Astrocyte (in vitro differentiated cells and primary cell): ENCODE measurements around the gene ATRIP. TPM values are rescaled to one million over a fixed set of nuclear protein-coding genes. Genes with fewer than 3 reads are reported as not detected.
A peak's percentile ranks its signal among the peaks of the same experiment; 100 is the strongest.

Experiments used
- DNase-seq: peaks from one replicate; pipeline ENCODE4 v3.0.0-alpha.2; 2010; ENCODE audit warnings: low read depth
- FAIRE-seq: peaks from 2 replicates; lab custom pipeline; 2011; peaks lifted over from hg19 to GRCh38; lab: Jason Lieb, UNC
- H2AFZ ChIP-seq: 2 replicates; pipeline ENCODE4 v1.6.0; 2012; ENCODE audit warnings: low read depth, low read length, inconsistent platforms
- H3K27ac ChIP-seq: 2 replicates; pipeline ENCODE4 v1.5.1; 2011; ENCODE audit warnings: low read depth, low read length, inconsistent platforms
- H3K27me3 ChIP-seq: 2 replicates; pipeline ENCODE4 v1.6.0; 2011; ENCODE audit warnings: low read length, inconsistent platforms; ENCODE audit not compliant: insufficient read depth
- H3K36me3 ChIP-seq: 2 replicates; pipeline ENCODE4 v1.5.1; 2011; ENCODE audit warnings: low read length, inconsistent platforms; ENCODE audit not compliant: insufficient read depth
- H3K4me1 ChIP-seq: 2 replicates; pipeline ENCODE4 v1.5.1; 2011; ENCODE audit warnings: low read length, inconsistent platforms; ENCODE audit not compliant: insufficient read depth
- H3K4me2 ChIP-seq: 2 replicates; pipeline ENCODE4 v1.6.0; 2012; ENCODE audit warnings: low read length, inconsistent platforms
- H3K4me3 ChIP-seq: 2 replicates; pipeline ENCODE4 v1.5.1; 2011; ENCODE audit warnings: low read depth, mild to moderate bottlenecking, low read length, inconsistent platforms; ENCODE audit not compliant: insufficient read depth
- H3K79me2 ChIP-seq: 2 replicates; pipeline ENCODE4 v1.6.0; 2012; ENCODE audit warnings: mild to moderate bottlenecking, low read length, inconsistent platforms; ENCODE audit not compliant: insufficient read depth
- H3K9ac ChIP-seq: 2 replicates; pipeline ENCODE4 v1.6.0; 2012; ENCODE audit warnings: mild to moderate bottlenecking, low read length, inconsistent platforms
- H3K9me3 ChIP-seq: 2 replicates; pipeline ENCODE4 v1.5.1; 2012; ENCODE audit warnings: low read depth, mild to moderate bottlenecking, low read length, inconsistent platforms; ENCODE audit not compliant: insufficient read depth
- H4K20me1 ChIP-seq: 2 replicates; pipeline ENCODE4 v1.6.0; 2012; ENCODE audit warnings: low read length, inconsistent platforms; ENCODE audit not compliant: insufficient read depth
- H3K27ac Mint-ChIP-seq: one replicate; pipeline ENCODE4 v1.8.0; 2021; ENCODE audit warnings: mild to moderate bottlenecking, mixed read lengths; ENCODE audit not compliant: unreplicated experiment
- H3K27me3 Mint-ChIP-seq: one replicate; pipeline ENCODE4 v1.8.0; 2021; ENCODE audit warnings: low read depth, mixed read lengths; ENCODE audit not compliant: unreplicated experiment
- H3K36me3 Mint-ChIP-seq: one replicate; pipeline ENCODE4 v1.8.0; 2021; ENCODE audit warnings: low read depth, mixed read lengths; ENCODE audit not compliant: unreplicated experiment
- H3K4me1 Mint-ChIP-seq: one replicate; pipeline ENCODE4 v1.8.0; 2021; ENCODE audit warnings: low read depth, mixed read lengths; ENCODE audit not compliant: unreplicated experiment
- H3K4me3 Mint-ChIP-seq: one replicate; pipeline ENCODE4 v1.8.0; 2021; ENCODE audit warnings: mild to moderate bottlenecking, moderate library complexity, mixed read lengths; ENCODE audit not compliant: unreplicated experiment
- H3K9me3 Mint-ChIP-seq: one replicate; pipeline ENCODE4 v1.8.0; 2021; ENCODE audit warnings: mild to moderate bottlenecking, mixed read lengths; ENCODE audit not compliant: unreplicated experiment
- EZH2 ChIP-seq: IDR thresholded peaks from 2 replicates; pipeline ENCODE4 v1.6.1; 2012; ENCODE audit warnings: mild to moderate bottlenecking, low read length, inconsistent platforms; ENCODE audit not compliant: insufficient read depth
- total RNA-seq: library from RNA; stranded (reverse); gene quantifications from 2 replicates; pipeline ENCODE4 v1.2.1, GENCODE V29; 2021
- TF ChIP-seq, protein P1 (sequence below): IDR thresholded peaks from 2 replicates; pipeline ENCODE4 v1.5.1; 2011; ENCODE audit warnings: low read depth, mild to moderate bottlenecking, inconsistent platforms, low read length, moderate library complexity; ENCODE audit not compliant: insufficient read depth

ATRIP gene
- total RNA-seq, 1 donor from 2014 or later = 6.2 TPM

DNA sequence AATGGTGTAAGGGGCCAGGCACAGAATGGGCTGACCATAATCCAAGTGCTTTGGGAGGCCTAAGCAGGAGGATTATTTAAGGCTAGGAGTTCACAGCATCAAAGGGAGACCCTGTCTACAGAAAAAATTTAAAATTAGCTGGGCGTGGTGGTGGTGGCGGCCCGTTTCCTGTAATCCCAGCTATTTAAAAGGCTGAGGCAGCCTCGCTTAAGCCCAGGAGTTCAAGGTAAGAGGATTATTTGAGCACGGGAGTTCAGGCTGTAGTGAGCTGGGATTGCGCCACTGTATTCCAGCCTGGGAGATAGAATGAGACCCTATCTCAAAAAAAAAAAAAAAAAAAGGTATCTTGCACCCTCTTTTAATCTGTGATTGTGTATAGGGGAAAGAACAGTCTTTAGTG, 4.6 kb upstream of the ATRIP start:
- Histone ChIP-seq H3K4me2 (peak overlapping the region; percentile 98), H3K79me2 (peaks cover 43% of the 10 kb centered on the region), H3K27me3 (no peaks in the 10 kb centered on the region), H3K36me3 (peaks cover 22% of the 10 kb centered on the region), H3K27ac (no peak overlapping the region), H3K4me3 (peak overlapping the region; percentile 97), H3K9ac (peak overlapping the region; percentile 86), H3K9me3 (no peaks in the 10 kb centered on the region), H2AFZ (no peak overlapping the region), H3K4me1 (peaks cover 16% of the 10 kb centered on the region), H4K20me1 (peaks cover 22% of the 10 kb centered on the region)
- TF ChIP-seq, protein P1, sequence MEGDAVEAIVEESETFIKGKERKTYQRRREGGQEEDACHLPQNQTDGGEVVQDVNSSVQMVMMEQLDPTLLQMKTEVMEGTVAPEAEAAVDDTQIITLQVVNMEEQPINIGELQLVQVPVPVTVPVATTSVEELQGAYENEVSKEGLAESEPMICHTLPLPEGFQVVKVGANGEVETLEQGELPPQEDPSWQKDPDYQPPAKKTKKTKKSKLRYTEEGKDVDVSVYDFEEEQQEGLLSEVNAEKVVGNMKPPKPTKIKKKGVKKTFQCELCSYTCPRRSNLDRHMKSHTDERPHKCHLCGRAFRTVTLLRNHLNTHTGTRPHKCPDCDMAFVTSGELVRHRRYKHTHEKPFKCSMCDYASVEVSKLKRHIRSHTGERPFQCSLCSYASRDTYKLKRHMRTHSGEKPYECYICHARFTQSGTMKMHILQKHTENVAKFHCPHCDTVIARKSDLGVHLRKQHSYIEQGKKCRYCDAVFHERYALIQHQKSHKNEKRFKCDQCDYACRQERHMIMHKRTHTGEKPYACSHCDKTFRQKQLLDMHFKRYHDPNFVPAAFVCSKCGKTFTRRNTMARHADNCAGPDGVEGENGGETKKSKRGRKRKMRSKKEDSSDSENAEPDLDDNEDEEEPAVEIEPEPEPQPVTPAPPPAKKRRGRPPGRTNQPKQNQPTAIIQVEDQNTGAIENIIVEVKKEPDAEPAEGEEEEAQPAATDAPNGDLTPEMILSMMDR = no peak
- TF ChIP-seq EZH2 = no peak
- FAIRE-seq = no peak
- H3K27me3 Mint-ChIP-seq = no peaks in the 10 kb centered on the region
- H3K36me3 Mint-ChIP-seq = peaks cover 9% of the 10 kb centered on the region
- peak overlapping the region; percentile 98 for H3K27ac Mint-ChIP-seq
- peaks cover 25% of the 10 kb centered on the region for H3K4me1 Mint-ChIP-seq
- H3K9me3 Mint-ChIP-seq = no peaks in the 10 kb centered on the region
- peak overlapping the region; percentile 100 for H3K4me3 Mint-ChIP-seq
- no peak for DNase-seq

DNA sequence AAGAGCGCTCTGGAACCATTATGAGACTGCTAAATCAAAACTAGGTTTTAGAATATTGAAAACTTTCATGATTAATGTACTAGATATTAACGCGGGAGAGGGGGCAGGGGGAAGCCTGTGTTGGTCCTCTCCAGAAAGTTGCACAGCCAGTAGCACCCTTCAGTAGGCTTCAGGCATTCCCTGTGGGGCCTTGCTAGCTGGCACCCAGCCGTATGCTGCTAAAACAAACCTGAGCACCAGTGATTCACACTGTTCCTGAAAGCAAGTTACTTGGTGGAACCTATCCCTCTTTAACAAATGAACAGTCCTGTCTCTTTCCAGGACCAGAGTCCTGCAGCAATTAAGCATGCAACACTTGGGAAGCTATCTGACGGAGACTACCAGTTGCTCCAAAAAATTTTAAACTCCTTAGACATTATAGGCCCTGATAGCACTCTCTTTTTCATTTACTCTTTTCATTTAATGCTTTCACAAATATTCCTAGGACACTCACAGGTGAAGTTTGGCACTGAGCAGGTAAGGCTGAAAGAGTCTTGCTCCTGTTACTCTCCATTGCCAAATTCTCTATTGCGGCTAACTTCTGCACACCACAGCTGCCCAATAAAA, 1.2 kb upstream of the ATRIP start:
- peak overlapping the region; percentile 97 for H3K4me2 ChIP-seq
- H3K4me3 ChIP-seq = peak overlapping the region; percentile 84
- Mint-ChIP-seq H3K27ac (peak overlapping the region; percentile 5), H3K9me3 (no peaks in the 10 kb centered on the region), H3K27me3 (no peaks in the 10 kb centered on the region), H3K4me3 (peak overlapping the region; percentile 89), H3K36me3 (peaks cover 8% of the 10 kb centered on the region), H3K4me1 (peaks cover 26% of the 10 kb centered on the region)
- peaks cover 52% of the 10 kb centered on the region for H3K79me2 ChIP-seq
- no peak for DNase-seq
- H3K27me3 ChIP-seq = no peaks in the 10 kb centered on the region
- peaks cover 26% of the 10 kb centered on the region for H3K4me1 ChIP-seq
- no peaks in the 10 kb centered on the region for H3K9me3 ChIP-seq
- H4K20me1 ChIP-seq = peaks cover 22% of the 10 kb centered on the region
- no peak for FAIRE-seq
- H3K9ac ChIP-seq = peak overlapping the region; percentile 90
- TF ChIP-seq, protein P1 = no peak
- no peak for TF ChIP-seq EZH2
- peaks cover 22% of the 10 kb centered on the region for H3K36me3 ChIP-seq
- H2AFZ ChIP-seq = no peak overlapping the region
- no peak overlapping the region for H3K27ac ChIP-seq

DNA sequence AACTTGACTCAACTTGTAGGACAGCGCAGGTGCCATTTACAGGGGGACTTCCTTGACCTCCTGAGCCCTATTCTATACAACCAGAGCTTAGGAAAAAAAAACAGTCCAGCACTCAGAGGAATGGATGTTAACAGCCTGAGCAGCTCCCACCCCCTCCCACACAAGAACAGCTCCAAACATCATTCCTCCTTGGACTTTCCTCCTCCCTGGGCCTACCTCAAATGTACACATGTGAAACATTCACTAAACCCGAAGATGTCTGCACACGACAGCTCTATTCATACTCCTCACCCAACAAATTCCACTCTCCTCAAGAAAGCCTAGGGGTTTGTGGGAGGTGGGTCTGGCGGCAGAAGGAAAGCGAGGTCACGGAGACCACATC, 503 bp upstream of the ATRIP start:
- H4K20me1 ChIP-seq = peaks cover 22% of the 10 kb centered on the region
- H3K79me2 ChIP-seq = peaks cover 47% of the 10 kb centered on the region
- H3K4me3 ChIP-seq = peak overlapping the region; percentile 84
- Mint-ChIP-seq H3K4me1 (peaks cover 26% of the 10 kb centered on the region), H3K9me3 (no peaks in the 10 kb centered on the region), H3K4me3 (peak overlapping the region; percentile 89), H3K27me3 (no peaks in the 10 kb centered on the region), H3K36me3 (peaks cover 8% of the 10 kb centered on the region), H3K27ac (peak overlapping the region; percentile 5)
- TF ChIP-seq, protein P1 = no peak
- no peak for TF ChIP-seq EZH2
- H3K4me2 ChIP-seq = peak overlapping the region; percentile 97
- peak overlapping the region; percentile 80 for H3K27ac ChIP-seq
- H3K36me3 ChIP-seq = peaks cover 22% of the 10 kb centered on the region
- peak overlapping the region; percentile 90 for H3K9ac ChIP-seq
- peaks cover 26% of the 10 kb centered on the region for H3K4me1 ChIP-seq
- DNase-seq (no peak), FAIRE-seq (no peak)
- H2AFZ ChIP-seq = peak overlapping the region; percentile 100
- no peaks in the 10 kb centered on the region for H3K9me3 ChIP-seq
- no peaks in the 10 kb centered on the region for H3K27me3 ChIP-seq
